GM23338 (cell line): ENCODE results near the gene MYOT. TPM values are rescaled to one million over a fixed set of nuclear protein-coding genes. Genes with fewer than 3 reads are reported as not detected.

Experiments used
- ATAC-seq: fragments of 200-7000 bp; cut with Tn5 transposase; 3 replicates; pipeline ENCODE4 v1.9.1; 2020
- DNase-seq: peaks from one replicate; pipeline ENCODE4 v3.0.0-alpha.2; 2015; ENCODE audit warnings: low spot score
- H2AFZ ChIP-seq: fragments of 200-600 bp; sonication (generic); 2 replicates; pipeline ENCODE4 v1.8.0; 2016; ENCODE audit warnings: antibody characterized with exemption, mild to moderate bottlenecking, moderate library complexity
- H3F3A ChIP-seq: fragments of 200-600 bp; sonication (generic); replicated peaks from 2 replicates; pipeline ENCODE4 v1.8.0; 2017; ENCODE audit warnings: antibody characterized with exemption, mixed run types, low read depth
- H3K27ac ChIP-seq: fragments of 200-600 bp; sonication (generic); 2 replicates; pipeline ENCODE4 v1.6.1; 2016; ENCODE audit warnings: low read depth
- H3K27me3 ChIP-seq: fragments of 200-600 bp; sonication (generic); 2 replicates; pipeline ENCODE4 v1.8.0; 2016; ENCODE audit warnings: mild to moderate bottlenecking, mixed run types, moderate library complexity; ENCODE audit not compliant: insufficient read depth
- H3K36me3 ChIP-seq: fragments of 200-600 bp; sonication (generic); 2 replicates; pipeline ENCODE4 v1.8.0; 2016; ENCODE audit warnings: mild to moderate bottlenecking; ENCODE audit not compliant: insufficient read depth
- H3K4me1 ChIP-seq: fragments of 200-600 bp; sonication (generic); 2 replicates; pipeline ENCODE4 v1.8.0; 2016; ENCODE audit warnings: mild to moderate bottlenecking, moderate library complexity; ENCODE audit not compliant: insufficient read depth
- H3K4me2 ChIP-seq: fragments of 200-600 bp; sonication (generic); 2 replicates; pipeline ENCODE4 v1.7.1; 2017; ENCODE audit warnings: mixed run types
- H3K4me3 ChIP-seq: fragments of 200-600 bp; sonication (generic); 2 replicates; pipeline ENCODE4 v1.6.1; 2016; ENCODE audit warnings: mixed run types
- H3K79me2 ChIP-seq: fragments of 200-600 bp; sonication (generic); replicated peaks from 2 replicates; pipeline ENCODE4 v1.8.0; 2017; ENCODE audit warnings: mild to moderate bottlenecking; ENCODE audit not compliant: insufficient read depth
- H3K9me2 ChIP-seq: fragments of 200-600 bp; sonication (generic); 2 replicates; pipeline ENCODE4 v1.8.0; 2017; ENCODE audit not compliant: insufficient read depth
- H4K20me1 ChIP-seq: fragments of 200-600 bp; sonication (generic); replicated peaks from 2 replicates; pipeline ENCODE4 v1.8.0; 2017; ENCODE audit warnings: mild to moderate bottlenecking; ENCODE audit not compliant: insufficient read depth
- H3K27ac Mint-ChIP-seq: 2 replicates; pipeline ENCODE4 v1.8.0; 2020; ENCODE audit warnings: inconsistent platforms, mild to moderate bottlenecking, moderate library complexity, mixed read lengths
- H3K27me3 Mint-ChIP-seq: 3 replicates; pipeline ENCODE4 v1.8.0; 2022; ENCODE audit warnings: low read depth, mild to moderate bottlenecking, moderate library complexity, mixed read lengths, inconsistent platforms; ENCODE audit not compliant: insufficient read depth, poor library complexity
- H3K36me3 Mint-ChIP-seq: 3 replicates; pipeline ENCODE4 v1.8.0; 2021; ENCODE audit warnings: low read depth, mild to moderate bottlenecking, inconsistent platforms, moderate library complexity, mixed read lengths
- H3K4me1 Mint-ChIP-seq: 3 replicates; pipeline ENCODE4 v1.8.0; 2020; ENCODE audit warnings: mild to moderate bottlenecking, inconsistent platforms, mixed read lengths
- H3K4me3 Mint-ChIP-seq: 3 replicates; pipeline ENCODE4 v1.8.0; 2021; ENCODE audit warnings: moderate library complexity, mild to moderate bottlenecking, inconsistent platforms, mixed read lengths
- H3K9me3 Mint-ChIP-seq: 3 replicates; pipeline ENCODE4 v1.8.0; 2020; ENCODE audit warnings: moderate library complexity, mild to moderate bottlenecking, inconsistent platforms, mixed read lengths
- CREB1 ChIP-seq: fragments of 250-450 bp; sonication (Bioruptor Pico); IDR thresholded peaks from 2 replicates; pipeline ENCODE4 v1.5.0; 2020; ENCODE audit warnings: low read depth, mild to moderate bottlenecking, moderate library complexity
- CTCF ChIP-seq, 2 experiments: fragments of 200-600 bp in 1 of 2; sonication (generic) in 1 of 2; conservative IDR thresholded peaks; 2 replicates each; pipeline versions ENCODE4 v1.5.1 to v1.6.1; 2016 to 2017; ENCODE audit warnings: antibody characterized with exemption in 2 of 2, low read depth in 2 of 2, mild to moderate bottlenecking in 2 of 2, moderate library complexity in 1 of 2
- ETS1 ChIP-seq: IDR thresholded peaks from 2 replicates; pipeline ENCODE4 v1.6.1; 2016; ENCODE audit warnings: antibody characterized with exemption
- EZH2 ChIP-seq: fragments of 200-600 bp; sonication (generic); IDR thresholded peaks from one replicate; pipeline ENCODE4 v1.8.0; 2017; ENCODE audit warnings: antibody characterized with exemption, mild to moderate bottlenecking, low read depth; ENCODE audit not compliant: unreplicated experiment
- EZH2phosphoT487 ChIP-seq: fragments of 200-600 bp; sonication (generic); IDR thresholded peaks from one replicate; pipeline ENCODE4 v1.8.1; 2018; ENCODE audit warnings: antibody characterized with exemption; ENCODE audit not compliant: unreplicated experiment
- JUNB ChIP-seq: IDR thresholded peaks from one replicate; pipeline ENCODE4 v1.6.1; 2016; ENCODE audit warnings: antibody characterized with exemption; ENCODE audit not compliant: unreplicated experiment
- POLR2AphosphoS5 ChIP-seq: IDR thresholded peaks from 2 replicates; pipeline ENCODE4 v1.6.1; 2016; ENCODE audit warnings: antibody characterized with exemption, low read depth
- REST ChIP-seq: IDR thresholded peaks from one replicate; pipeline ENCODE4 v1.6.1; 2018; ENCODE audit warnings: antibody characterized with exemption; ENCODE audit not compliant: unreplicated experiment
- ZNF331 ChIP-seq: fragments of 250-450 bp; sonication (Bioruptor Pico); IDR thresholded peaks from 2 replicates; pipeline ENCODE4 v1.5.0; 2020; ENCODE audit warnings: low read depth, mild to moderate bottlenecking, moderate library complexity
- polyA plus RNA-seq: library from polyadenylated mRNA; unstranded; fragments of >200 nt; fragmentation: Nextera tagmentation; extraction: Ambion mirVana; gene quantifications from 2 replicates; pipeline ENCODE4 v1.2.1, GENCODE V29; 2016
- total RNA-seq: library from RNA; depleted of rRNA; stranded (reverse); fragments of >200 nt; shearing (Covaris generic); gene quantifications from 2 replicates; pipeline ENCODE4 v1.2.3, GENCODE V29; 2014

The MYOT gene
- total and polyA plus RNA-seq, 2 experiments from 2014 or later: 0.58 TPM; not detected in 1

GRCh38 chr5:137822158-137822764 lies 45.4 kb upstream of the MYOT start:
- no peaks in the 10 kb centered on the region; the same call in 1 of the 2 replicates for H3K4me1 ChIP-seq
- Mint-ChIP-seq H3K9me3 (no peaks in the 10 kb centered on the region; the same call in 2 of the 3 replicates), H3K27me3 (no peaks in the 10 kb centered on the region), H3K27ac (no peak overlapping the region), H3K4me3 (no peak overlapping the region), H3K36me3 (no peaks in the 10 kb centered on the region), H3K4me1 (peaks cover 17% of the 10 kb centered on the region; the same call in 2 of the 3 replicates)
- H3K4me2 ChIP-seq: no peak overlapping the region
- H3K36me3 ChIP-seq: no peaks in the 10 kb centered on the region
- ATAC-seq (peak; percentile 95), DNase-seq (peak; percentile 83)
- no peak overlapping the region for H3K4me3 ChIP-seq
- H3K27me3 ChIP-seq: no peaks in the 10 kb centered on the region
- no peak overlapping the region for H3K27ac ChIP-seq
- H3K79me2 ChIP-seq: no peaks in the 10 kb centered on the region
- H4K20me1 ChIP-seq: no peaks in the 10 kb centered on the region
- H3K9me2 ChIP-seq: no peaks in the 10 kb centered on the region
- H3F3A ChIP-seq: no peaks in the 10 kb centered on the region
- H2AFZ ChIP-seq: no peak overlapping the region
- peak; percentile 72 to 92 for TF ChIP-seq CTCF (conservative IDR thresholded peaks at IDR 0.05; ENCODE audit: low read depth in 2 of 2)
- TF ChIP-seq ETS1: no peak

GRCh38 chr5:137822984-137823383 lies 44.7 kb upstream of the MYOT start:
- Histone ChIP-seq H4K20me1 (no peaks in the 10 kb centered on the region), H3K36me3 (no peaks in the 10 kb centered on the region), H2AFZ (no peak overlapping the region), H3F3A (no peaks in the 10 kb centered on the region), H3K4me2 (no peak overlapping the region), H3K9me2 (no peaks in the 10 kb centered on the region), H3K4me3 (no peak overlapping the region), H3K27ac (no peak overlapping the region), H3K4me1 (no peaks in the 10 kb centered on the region; the same call in 1 of the 2 replicates), H3K79me2 (no peaks in the 10 kb centered on the region), H3K27me3 (no peaks in the 10 kb centered on the region)
- Mint-ChIP-seq H3K36me3 (no peaks in the 10 kb centered on the region), H3K9me3 (no peaks in the 10 kb centered on the region; the same call in 2 of the 3 replicates), H3K4me1 (peaks cover 17% of the 10 kb centered on the region; the same call in 2 of the 3 replicates), H3K4me3 (no peak overlapping the region), H3K27me3 (no peaks in the 10 kb centered on the region), H3K27ac (no peak overlapping the region)
- no peak for DNase-seq
- ATAC-seq: no peak
- TF ChIP-seq JUNB (no peak), CREB1 (no peak), ZNF331 (CRISPR knock-in tag) (no peak), EZH2phosphoT487 (no peak), REST (no peak), POLR2AphosphoS5 (no peak), EZH2 (no peak)
